ENCODE results near the gene GPR108. TPM values are rescaled to one million over a fixed set of nuclear protein-coding genes. Genes with fewer than 3 reads are reported as not detected.
"Not testable (repeated sequence)": the region's sequence is repeated elsewhere in the genome, so short reads cannot be mapped to it uniquely, and the experiment has no call there.

GPR108 gene
- 78.2 TPM for polyA plus RNA-seq (2012; ENCODE audit: insufficient read depth, insufficient read length)

- H3K4me3 ChIP-seq (ENCODE audit: low read length) = peak within 1 kb of the TSS; percentile 91
- DNase-seq (ENCODE audit: low read depth, low spot score) = peak; percentile 100
Measured at GRCh38 chr19:6737284-6737872, at the start of gene GPR108. Gene GPR108, minus strand, starts transcription at chr19:6737580. Its CDS starts 4 bp downstream, at chr19:6737576.

- H3K4me3 ChIP-seq (ENCODE audit: low read length) = no peak overlapping the region
- DNase-seq (ENCODE audit: low read depth, low spot score) = no peak
Measured at GRCh38 chr19:6779206-6779605, 41.8 kb upstream of the GPR108 start.

- no peak overlapping the region for H3K4me3 ChIP-seq (ENCODE audit: low read length)
- DNase-seq (ENCODE audit: low read depth, low spot score) = peak; percentile 66
Measured at GRCh38 chr19:6778386-6778785, 41.0 kb upstream of the GPR108 start.

- no peak for DNase-seq (ENCODE audit: low read depth, low spot score)
- H3K4me3 ChIP-seq (ENCODE audit: low read length) = no peak overlapping the region
Measured at GRCh38 chr19:6777434-6777833, 40.1 kb upstream of the GPR108 start.

GRCh38 chr19:6776999-6777398 lies 39.6 kb upstream of the GPR108 start:
- no peak for DNase-seq (ENCODE audit: low read depth, low spot score)
- H3K4me3 ChIP-seq (ENCODE audit: low read length) = no peak overlapping the region

- not testable (repeated sequence) for H3K4me3 ChIP-seq (ENCODE audit: low read length); DNase-seq (ENCODE audit: low read depth, low spot score)
Measured at GRCh38 chr19:6776045-6776444, 38.7 kb upstream of the GPR108 start.

- DNase-seq (ENCODE audit: low read depth, low spot score) = no peak
- no peak overlapping the region for H3K4me3 ChIP-seq (ENCODE audit: low read length)
Measured at GRCh38 chr19:6774821-6775707, 37.7 kb upstream of the GPR108 start.

- peak overlapping the region; percentile 98 for H3K4me3 ChIP-seq (ENCODE audit: low read length)
- peak; percentile 80 for DNase-seq (ENCODE audit: low read depth, low spot score)
Measured at GRCh38 chr19:6773323-6773931, 36.0 kb upstream of the GPR108 start.

GRCh38 chr19:6772866-6773322 lies 35.5 kb upstream of the GPR108 start:
- DNase-seq (ENCODE audit: low read depth, low spot score) = no peak
- peak overlapping the region; percentile 98 for H3K4me3 ChIP-seq (ENCODE audit: low read length)

GRCh38 chr19:6772028-6772865 lies 34.9 kb upstream of the GPR108 start, which contains the start of gene VAV1:
Gene VAV1, plus strand, starts transcription at chr19:6772708. Its CDS starts 100 bp downstream, at chr19:6772808.
- peak within 1 kb of the TSS; percentile 98 for H3K4me3 ChIP-seq (ENCODE audit: low read length)
- peak; percentile 87 for DNase-seq (ENCODE audit: low read depth, low spot score)

GRCh38 chr19:6771648-6772027 lies 34.3 kb upstream of the GPR108 start:
- DNase-seq (ENCODE audit: low read depth, low spot score); H3K4me3 ChIP-seq (ENCODE audit: low read length): not testable (repeated sequence)

- no peak for DNase-seq (ENCODE audit: low read depth, low spot score)
Measured at GRCh38 chr19:6769006-6769619, 31.7 kb upstream of the GPR108 start.

GRCh38 chr19:6768236-6768785 lies 30.9 kb upstream of the GPR108 start:
- H3K4me3 ChIP-seq (ENCODE audit: low read length) = peak overlapping the region; percentile 74
- DNase-seq (ENCODE audit: low read depth, low spot score) = no peak

More at GRCh38 chr19:6769006-6769619, 31.7 kb upstream of the GPR108 start:
- no peak overlapping the region for H3K4me3 ChIP-seq (ENCODE audit: low read length)

- H3K4me3 ChIP-seq (ENCODE audit: low read length) = peak within 1 kb of the TSS; percentile 74
- DNase-seq (ENCODE audit: low read depth, low spot score) = peak; percentile 93
Measured at GRCh38 chr19:6767357-6768235, 30.2 kb upstream of the GPR108 start, which contains the start of gene SH2D3A. Gene SH2D3A, minus strand, starts transcription at chr19:6767435. Its CDS starts 3,687 bp downstream, at chr19:6763748.

- H3K4me3 ChIP-seq (ENCODE audit: low read length) = peak overlapping the region; percentile 74
- DNase-seq (ENCODE audit: low read depth, low spot score) = no peak
Measured at GRCh38 chr19:6767081-6767356, 29.6 kb upstream of the GPR108 start.

- DNase-seq (ENCODE audit: low read depth, low spot score) = no peak
- peak overlapping the region; percentile 74 for H3K4me3 ChIP-seq (ENCODE audit: low read length)
Measured at GRCh38 chr19:6766357-6767080, 29.1 kb upstream of the GPR108 start.
